ENCODE measurements around the gene RECQL.
"Not testable (repeated sequence)": the region's sequence is repeated elsewhere in the genome, so short reads cannot be mapped to it uniquely, and the experiment has no call there.

- TF ChIP-seq CTCF (IDR thresholded peaks at IDR 0.05 in 4 of 5, conservative IDR thresholded peaks at IDR 0.05 in 1 of 5); POLR2A (IDR thresholded peaks at IDR 0.05): not testable (repeated sequence)
These were observed 34.1 kb downstream of the RECQL start for GRCh38 chr12:21467334-21467733.
